Measurements from ENCODE around the gene RNF150. TPM values are rescaled to one million over a fixed set of nuclear protein-coding genes. Genes with fewer than 3 reads are reported as not detected.

Gene RNF150
- total RNA-seq, 4 donors from 2014 or later = 10.2 to 34.5 (median 24.2) TPM

DNA sequence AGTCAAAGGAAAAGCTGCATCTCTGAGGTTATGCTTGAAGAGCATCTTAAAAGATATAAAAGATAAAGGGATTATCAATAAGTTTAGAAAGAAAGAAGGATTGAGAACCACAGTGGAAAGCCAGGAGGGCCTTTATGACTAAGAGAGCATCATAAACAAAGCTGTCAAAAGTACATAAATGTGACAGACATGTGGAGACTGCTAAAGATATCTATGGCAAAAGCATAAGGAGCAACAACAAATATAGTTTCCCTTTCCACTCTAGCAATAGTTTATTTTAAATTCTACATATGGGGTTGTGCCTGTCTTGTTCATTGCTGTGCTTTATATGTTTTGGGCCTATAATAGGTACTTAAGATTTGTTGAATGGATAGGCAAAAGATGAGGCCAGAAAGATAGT lies 97.3 kb downstream of the RNF150 start:
- Histone ChIP-seq H3K4me3 (replicated peaks in 1 of 3) (no peak overlapping the region), H3K4me1 (peaks cover 0 to 6% of the 10 kb centered on the region in 2 donors), H3K27me3 (no peaks in the 10 kb centered on the region), H3K36me3 (no peaks in the 10 kb centered on the region), H3K9me3 (no peaks in the 10 kb centered on the region), H3K27ac (no peak overlapping the region)
- intact Hi-C loops (cut with DNase I) = no loop called here
- no peak for DNase-seq
- no peak for TF ChIP-seq POLR2A (IDR thresholded peaks at IDR 0.05)
- TF ChIP-seq, protein P1, sequence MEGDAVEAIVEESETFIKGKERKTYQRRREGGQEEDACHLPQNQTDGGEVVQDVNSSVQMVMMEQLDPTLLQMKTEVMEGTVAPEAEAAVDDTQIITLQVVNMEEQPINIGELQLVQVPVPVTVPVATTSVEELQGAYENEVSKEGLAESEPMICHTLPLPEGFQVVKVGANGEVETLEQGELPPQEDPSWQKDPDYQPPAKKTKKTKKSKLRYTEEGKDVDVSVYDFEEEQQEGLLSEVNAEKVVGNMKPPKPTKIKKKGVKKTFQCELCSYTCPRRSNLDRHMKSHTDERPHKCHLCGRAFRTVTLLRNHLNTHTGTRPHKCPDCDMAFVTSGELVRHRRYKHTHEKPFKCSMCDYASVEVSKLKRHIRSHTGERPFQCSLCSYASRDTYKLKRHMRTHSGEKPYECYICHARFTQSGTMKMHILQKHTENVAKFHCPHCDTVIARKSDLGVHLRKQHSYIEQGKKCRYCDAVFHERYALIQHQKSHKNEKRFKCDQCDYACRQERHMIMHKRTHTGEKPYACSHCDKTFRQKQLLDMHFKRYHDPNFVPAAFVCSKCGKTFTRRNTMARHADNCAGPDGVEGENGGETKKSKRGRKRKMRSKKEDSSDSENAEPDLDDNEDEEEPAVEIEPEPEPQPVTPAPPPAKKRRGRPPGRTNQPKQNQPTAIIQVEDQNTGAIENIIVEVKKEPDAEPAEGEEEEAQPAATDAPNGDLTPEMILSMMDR (IDR thresholded peaks at IDR 0.05) = no peak

DNA sequence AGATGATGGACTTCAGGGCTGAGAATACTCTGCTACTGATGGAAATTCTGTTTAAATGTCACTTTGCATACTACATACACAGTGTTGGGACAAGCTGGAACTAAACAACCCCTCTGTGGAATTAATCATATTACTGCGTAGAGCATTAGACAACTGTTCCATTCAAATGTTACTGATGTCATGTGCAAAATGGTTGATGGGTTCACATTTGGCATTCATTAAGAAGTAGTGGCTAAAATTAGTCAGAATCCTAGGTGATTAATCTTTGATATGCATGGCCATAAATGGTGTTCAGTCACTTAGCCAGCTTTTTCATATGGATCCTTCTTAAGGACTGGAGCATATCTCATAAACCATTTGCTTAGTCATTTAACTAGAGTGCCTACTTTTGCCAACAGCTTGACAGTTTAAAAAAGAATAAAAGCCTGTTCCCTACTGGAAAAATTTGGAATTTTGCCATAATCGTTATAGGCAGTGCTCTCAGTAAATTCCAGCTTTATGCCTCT lies 105.2 kb downstream of the RNF150 start:
- Histone ChIP-seq H3K27ac (peak overlapping the region in 1 of 3 donors; percentile 44), H3K27me3 (no peaks in the 10 kb centered on the region), H3K4me1 (peaks cover 16 to 18% of the 10 kb centered on the region in 2 donors), H3K36me3 (no peaks in the 10 kb centered on the region), H3K4me3 (replicated peaks in 1 of 3) (no peak overlapping the region), H3K9me3 (no peaks in the 10 kb centered on the region)
- no peak for TF ChIP-seq POLR2A (IDR thresholded peaks at IDR 0.05)
- TF ChIP-seq, protein P1 (IDR thresholded peaks at IDR 0.05) = no peak
- WGBS, 2 donors = 51 to 52% methylated on average over 2 of the region's 2 CpGs
- no peak for DNase-seq
- intact Hi-C loops (cut with DNase I) = no loop called here

DNA sequence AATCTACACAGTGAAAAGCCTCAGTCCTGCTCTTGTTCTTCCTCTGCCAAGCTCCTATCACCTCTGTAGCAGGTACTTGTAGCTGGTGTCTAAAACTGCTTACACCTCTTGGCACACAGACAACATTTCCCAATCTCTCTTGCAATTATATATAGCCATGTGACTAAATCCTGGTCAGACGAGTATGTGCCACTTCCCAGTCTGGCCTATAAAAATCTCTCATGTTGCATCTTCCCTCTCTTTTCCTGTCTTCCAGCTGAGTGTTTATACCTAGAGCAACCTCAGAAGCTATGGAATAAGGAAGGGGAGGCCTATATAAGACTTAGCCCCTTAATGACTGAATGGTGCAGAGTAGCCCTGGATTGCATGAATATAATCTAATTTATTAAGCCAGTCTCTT lies 105.8 kb downstream of the RNF150 start:
- peak overlapping the region in 1 of 3 donors; percentile 44 for H3K27ac ChIP-seq
- H3K4me3 ChIP-seq (replicated peaks in 1 of 3) = no peak overlapping the region
- H3K36me3 ChIP-seq = no peaks in the 10 kb centered on the region
- WGBS, 2 donors = 16 to 26% methylated on average over 1 of the region's 1 CpG
- peak; percentile 29 to 33 for DNase-seq
- intact Hi-C loops (cut with DNase I) = no loop called here
- no peaks in the 10 kb centered on the region for H3K9me3 ChIP-seq
- no peak for TF ChIP-seq POLR2A (IDR thresholded peaks at IDR 0.05)
- TF ChIP-seq, protein P1 (IDR thresholded peaks at IDR 0.05) = no peak
- H3K4me1 ChIP-seq = peaks cover 17 to 21% of the 10 kb centered on the region in 2 donors
- no peaks in the 10 kb centered on the region for H3K27me3 ChIP-seq

DNA sequence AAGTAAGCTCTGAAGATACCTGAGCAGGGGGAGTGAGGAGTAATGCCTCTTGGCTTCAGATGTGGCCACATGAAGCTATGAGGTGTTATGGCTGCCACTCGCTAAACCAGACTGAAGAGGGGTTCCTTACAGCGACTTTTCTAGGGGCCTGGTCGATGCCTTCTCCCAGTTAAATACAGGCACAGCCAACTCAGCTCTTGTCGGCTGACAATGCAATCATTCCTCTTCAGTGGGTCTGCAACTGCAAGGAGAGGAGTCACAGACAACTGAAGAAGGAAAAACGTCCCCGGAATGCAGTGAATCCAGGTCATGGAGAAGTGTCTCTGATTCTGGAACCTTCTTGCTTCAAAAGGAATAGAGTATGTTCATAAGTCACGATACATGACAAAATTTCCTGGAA lies 106.4 kb downstream of the RNF150 start:
- no peaks in the 10 kb centered on the region for H3K9me3 ChIP-seq
- intact Hi-C loops (cut with DNase I) = no loop called here
- H3K27ac ChIP-seq = peak overlapping the region in 2 of 3 donors; percentile 25 to 27
- WGBS, 2 donors = 53 to 59% methylated on average over 7 of the region's 7 CpGs
- no peak for DNase-seq
- H3K4me3 ChIP-seq (replicated peaks in 1 of 3) = no peak overlapping the region
- H3K27me3 ChIP-seq = no peaks in the 10 kb centered on the region
- H3K4me1 ChIP-seq = peaks cover 22 to 23% of the 10 kb centered on the region in 2 donors
- H3K36me3 ChIP-seq = no peaks in the 10 kb centered on the region
- TF ChIP-seq POLR2A (IDR thresholded peaks at IDR 0.05) = no peak
- TF ChIP-seq, protein P1 (IDR thresholded peaks at IDR 0.05) = no peak

DNA sequence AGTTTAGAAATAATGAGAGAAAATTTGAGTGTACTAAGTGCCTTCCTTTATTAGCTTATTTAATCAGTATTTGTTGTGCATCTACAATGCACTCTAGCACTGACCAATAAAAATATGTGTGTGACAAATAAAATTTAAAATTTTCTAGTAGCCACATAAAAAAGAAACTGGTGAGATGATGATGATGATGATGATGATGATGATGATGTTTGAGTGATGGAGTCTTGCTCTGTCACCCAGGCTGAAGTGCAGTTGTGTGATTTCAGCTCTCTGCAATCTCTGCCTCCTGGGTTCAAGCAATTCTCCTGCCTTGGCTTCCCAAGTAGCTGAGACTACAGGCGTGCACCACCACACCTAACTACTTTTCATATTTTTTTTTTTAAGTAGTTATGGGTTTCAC lies 110.2 kb downstream of the RNF150 start:
- WGBS, 2 donors = 93 to 100% methylated on average over 1 of the region's 1 CpG
- no peak overlapping the region for H3K27ac ChIP-seq
- peaks cover 34 to 38% of the 10 kb centered on the region in 2 donors for H3K4me1 ChIP-seq
- H3K9me3 ChIP-seq = no peaks in the 10 kb centered on the region
- TF ChIP-seq, protein P1 (IDR thresholded peaks at IDR 0.05) = no peak
- TF ChIP-seq POLR2A (IDR thresholded peaks at IDR 0.05) = no peak
- intact Hi-C loops (cut with DNase I) = no loop called here
- no peaks in the 10 kb centered on the region for H3K27me3 ChIP-seq
- H3K36me3 ChIP-seq = no peaks in the 10 kb centered on the region
- H3K4me3 ChIP-seq (replicated peaks in 1 of 3) = no peak overlapping the region
- no peak for DNase-seq

Measured in thyroid gland (tissue), 4 donors.